VCaP (cell line): ENCODE measurements around the gene KLK6.
"Not testable (repeated sequence)": the region's sequence is repeated elsewhere in the genome, so short reads cannot be mapped to it uniquely, and the experiment has no call there.

Experiments used
- H3K27ac ChIP-seq: fragments of 450-650 bp; 2 replicates; pipeline ENCODE4 v1.5.1; 2017
- TF ChIP-seq, protein P1 (sequence below): fragments of 450-650 bp; conservative IDR thresholded peaks from 2 replicates; pipeline ENCODE4 v1.5.1; 2017; ENCODE audit warnings: mild to moderate bottlenecking, moderate library complexity

Gene KLK6

DNA sequence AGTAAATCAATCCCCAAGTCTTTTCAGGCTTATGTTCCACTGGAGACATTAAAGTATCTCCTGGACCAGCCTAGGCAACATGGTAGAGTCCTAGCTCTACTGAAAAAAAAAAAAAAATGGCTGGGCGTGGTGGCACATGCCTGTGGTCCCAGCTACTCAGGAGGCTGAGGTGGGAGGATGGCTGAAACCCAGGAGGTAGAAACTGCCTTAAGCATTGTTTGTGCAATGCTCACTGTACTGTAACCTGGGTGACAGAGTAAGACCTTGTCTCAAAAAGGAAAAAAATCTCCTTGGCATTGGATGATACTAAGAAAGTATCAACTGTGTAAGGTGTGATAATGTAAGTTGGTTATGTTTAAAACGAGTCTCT, 23.3 kb upstream of the KLK6 start:
- H3K27ac ChIP-seq = no peak overlapping the region
- TF ChIP-seq, protein P1, sequence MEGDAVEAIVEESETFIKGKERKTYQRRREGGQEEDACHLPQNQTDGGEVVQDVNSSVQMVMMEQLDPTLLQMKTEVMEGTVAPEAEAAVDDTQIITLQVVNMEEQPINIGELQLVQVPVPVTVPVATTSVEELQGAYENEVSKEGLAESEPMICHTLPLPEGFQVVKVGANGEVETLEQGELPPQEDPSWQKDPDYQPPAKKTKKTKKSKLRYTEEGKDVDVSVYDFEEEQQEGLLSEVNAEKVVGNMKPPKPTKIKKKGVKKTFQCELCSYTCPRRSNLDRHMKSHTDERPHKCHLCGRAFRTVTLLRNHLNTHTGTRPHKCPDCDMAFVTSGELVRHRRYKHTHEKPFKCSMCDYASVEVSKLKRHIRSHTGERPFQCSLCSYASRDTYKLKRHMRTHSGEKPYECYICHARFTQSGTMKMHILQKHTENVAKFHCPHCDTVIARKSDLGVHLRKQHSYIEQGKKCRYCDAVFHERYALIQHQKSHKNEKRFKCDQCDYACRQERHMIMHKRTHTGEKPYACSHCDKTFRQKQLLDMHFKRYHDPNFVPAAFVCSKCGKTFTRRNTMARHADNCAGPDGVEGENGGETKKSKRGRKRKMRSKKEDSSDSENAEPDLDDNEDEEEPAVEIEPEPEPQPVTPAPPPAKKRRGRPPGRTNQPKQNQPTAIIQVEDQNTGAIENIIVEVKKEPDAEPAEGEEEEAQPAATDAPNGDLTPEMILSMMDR = no peak

DNA sequence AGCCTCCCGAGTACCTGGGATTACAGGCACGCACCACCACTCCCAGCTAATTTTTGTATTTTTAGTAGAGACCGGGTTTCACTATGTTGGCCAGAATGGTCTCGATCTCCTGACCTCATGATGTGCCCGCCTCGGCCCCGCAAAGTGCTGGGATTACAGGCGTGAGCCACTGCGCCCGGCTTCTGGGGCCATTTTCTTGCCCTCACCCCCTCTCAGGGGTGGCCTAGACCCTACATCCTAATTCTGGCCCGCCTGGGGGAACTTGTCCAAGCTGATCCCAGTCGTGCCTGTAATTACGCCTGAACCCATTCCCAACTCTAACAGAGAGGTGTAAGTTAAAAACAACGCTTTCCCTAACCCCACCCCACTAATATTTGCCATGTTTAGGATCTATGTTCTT, 15.0 kb upstream of the KLK6 start:
- not testable (repeated sequence) for H3K27ac ChIP-seq

DNA sequence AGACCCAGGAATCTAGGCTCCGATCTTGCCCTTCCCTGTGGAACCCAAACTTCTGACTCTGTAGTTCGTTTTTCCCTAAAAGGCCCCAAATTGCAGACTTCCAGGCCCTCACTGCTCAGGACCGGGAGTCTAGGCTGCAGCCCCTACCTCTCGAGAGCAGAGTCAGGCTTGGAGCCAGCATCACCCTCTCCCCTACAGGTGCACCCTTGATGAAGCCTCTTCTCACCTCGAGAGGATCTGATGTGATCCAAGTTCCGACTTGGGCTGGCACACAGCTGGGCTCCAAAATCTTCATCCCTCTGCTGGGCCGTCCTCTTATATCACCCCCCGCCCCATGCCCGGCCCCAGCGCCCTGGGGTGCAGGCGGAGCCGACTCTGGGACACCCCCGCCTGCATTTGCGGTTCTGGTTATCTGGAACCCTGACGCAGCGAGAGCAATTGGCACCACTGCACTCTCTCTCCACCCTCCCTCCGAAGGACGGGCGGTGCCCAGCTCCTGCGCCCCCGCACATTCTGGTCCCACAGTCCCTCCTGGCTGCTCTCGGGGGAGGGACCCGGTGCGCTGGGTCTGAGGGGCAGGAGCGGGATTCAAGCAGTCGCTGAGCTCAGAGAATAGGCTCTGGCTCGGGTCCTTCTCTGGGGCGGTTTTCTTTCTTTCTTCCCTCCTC, 14.4 kb upstream of the KLK6 start, which contains the start of gene KLK7:
Gene KLK7, minus strand, starts transcription at position 293 of the 668 bp plus-strand sequence. CDS start 1,518 bp downstream, outside the sequence.
- TF ChIP-seq, protein P1 = no peak
- H3K27ac ChIP-seq = no peak within 1 kb of the TSS

DNA sequence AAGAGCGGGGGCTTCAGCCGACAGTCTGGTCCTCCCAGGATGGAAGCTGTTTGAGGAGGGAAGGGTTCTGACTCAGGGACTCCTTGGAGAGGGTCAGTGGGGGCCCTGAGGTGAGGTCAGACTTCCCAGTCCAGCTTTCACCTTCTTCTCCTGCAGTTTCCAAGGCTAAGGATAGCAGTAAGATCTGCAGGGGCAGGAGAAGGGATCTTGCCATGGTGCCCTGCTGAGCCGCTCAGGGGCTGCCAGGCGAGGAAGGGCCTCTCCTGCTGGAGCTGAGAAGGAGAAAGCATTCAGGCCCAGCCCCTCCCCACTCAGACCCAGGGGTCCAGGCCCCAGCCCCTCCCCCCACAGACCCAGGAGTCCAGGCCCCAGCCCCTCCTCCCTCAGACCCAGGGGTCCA, 12.8 kb upstream of the KLK6 start:
- no peak overlapping the region for H3K27ac ChIP-seq
- TF ChIP-seq, protein P1 = no peak

DNA sequence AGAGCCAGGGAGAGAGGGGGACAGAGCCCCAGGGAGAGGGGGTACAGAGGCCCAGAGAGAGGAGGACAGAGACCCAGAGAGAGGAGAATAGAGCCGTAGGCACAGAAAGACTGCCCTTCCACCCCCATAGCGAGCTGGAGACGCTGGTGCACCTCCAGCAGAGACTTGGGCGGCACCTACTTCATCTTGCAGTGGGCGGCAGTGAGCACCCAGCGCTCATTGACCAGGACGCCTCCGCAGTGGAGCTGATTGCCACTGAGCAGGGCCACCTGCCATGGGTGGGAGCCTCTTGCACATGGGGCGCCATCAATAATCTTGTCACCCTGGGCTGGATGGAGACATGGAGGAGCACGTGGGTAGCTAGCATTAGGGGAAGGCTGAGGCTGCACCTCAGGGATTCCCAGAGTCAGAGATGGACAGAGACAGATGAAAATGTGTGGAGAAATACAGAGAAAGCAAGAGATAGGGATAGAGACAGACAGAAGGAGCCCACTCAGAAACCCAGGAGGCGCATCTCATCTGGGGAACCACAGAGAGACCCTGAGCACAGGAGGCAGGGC, 12.3 kb upstream of the KLK6 start:
- TF ChIP-seq, protein P1 = no peak
- H3K27ac ChIP-seq = no peak overlapping the region

DNA sequence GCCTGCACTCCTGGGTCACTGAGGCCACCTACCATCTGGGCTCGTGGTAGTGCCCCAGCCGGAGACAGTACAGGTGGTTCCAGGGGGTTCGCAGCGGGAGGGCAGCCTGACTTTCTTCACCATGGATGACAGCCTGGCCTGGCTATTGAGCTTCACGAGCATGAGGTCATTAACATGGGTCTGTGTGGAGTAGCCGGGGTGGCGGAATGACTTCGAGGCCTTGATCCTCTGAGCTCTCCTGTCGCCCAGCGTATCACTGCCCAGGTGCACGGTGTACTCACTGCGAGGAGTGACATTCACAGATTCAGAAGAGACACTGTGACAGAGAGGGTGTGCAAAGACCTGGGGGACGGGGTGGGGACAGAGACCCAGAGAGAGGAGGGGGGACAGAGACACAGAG, 10.8 kb upstream of the KLK6 start:
- TF ChIP-seq, protein P1 = no peak
- H3K27ac ChIP-seq = no peak overlapping the region

DNA sequence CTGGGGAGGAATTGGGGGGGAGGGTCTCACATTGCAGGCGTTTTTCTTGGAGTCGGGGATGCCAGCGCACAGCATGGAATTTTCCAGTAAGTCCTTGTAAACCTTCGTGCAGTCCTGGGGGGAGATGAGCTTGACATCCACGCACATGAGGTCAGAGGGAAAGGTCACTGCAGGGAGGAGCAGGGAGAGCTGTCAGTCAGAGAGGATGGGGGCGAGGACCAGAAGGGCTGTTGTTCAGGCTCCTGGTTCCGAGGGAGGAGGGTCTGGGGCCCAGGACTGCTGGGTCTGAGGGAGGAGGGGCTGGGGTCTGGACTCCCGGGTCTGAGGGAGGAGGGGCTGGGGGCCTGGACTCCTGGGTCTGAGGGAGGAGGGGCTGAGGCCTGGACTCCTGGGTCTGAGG, 10.4 kb upstream of the KLK6 start:
- TF ChIP-seq, protein P1 = no peak
- H3K27ac ChIP-seq = no peak overlapping the region

DNA sequence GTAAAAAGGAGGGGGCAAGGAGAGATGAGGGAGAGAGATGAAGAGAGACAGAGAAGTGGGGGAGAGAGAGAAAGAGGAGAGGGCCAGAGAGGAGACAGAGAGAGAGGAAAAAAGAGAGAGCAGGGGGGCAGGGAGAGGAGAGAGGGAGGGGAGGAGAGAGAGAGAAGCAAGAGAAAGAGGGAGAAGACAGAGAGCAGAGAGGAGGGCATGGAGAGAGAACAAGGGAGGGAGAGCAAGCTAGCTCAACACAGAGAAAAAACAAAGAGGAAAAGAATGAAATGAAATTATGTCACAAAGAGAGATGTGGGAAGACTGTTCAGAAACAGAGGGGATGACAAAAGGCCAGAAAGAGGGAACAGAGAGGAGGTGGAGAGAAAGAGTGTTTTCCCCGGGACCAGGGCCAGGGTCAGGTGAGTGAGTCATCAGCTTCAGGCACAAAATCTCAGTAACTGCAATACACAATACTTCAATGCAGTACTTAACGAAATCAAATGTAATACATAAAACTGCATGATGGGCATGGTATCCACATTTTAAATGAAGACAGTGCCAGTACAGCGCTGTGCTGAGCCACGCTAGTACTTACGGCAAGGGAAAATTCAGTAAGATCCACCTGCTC, 9.5 kb upstream of the KLK6 start:
- TF ChIP-seq, protein P1 = no peak
- H3K27ac ChIP-seq = no peak overlapping the region
